Esophagus squamous epithelium (tissue), 4 donors: ENCODE results near the gene MPI.

ENCODE experiments used
- CTCF ChIP-seq, 6 experiments: fragments of 450-650 bp in 4 of 6; fragments of 200-600 bp in 2 of 6; sonication (generic) in 2 of 6; IDR thresholded peaks; one replicate each; pipeline ENCODE4 v1.5.1; 2016 to 2019; ENCODE audit warnings: antibody characterized with exemption in 6 of 6, mild to moderate bottlenecking in 4 of 6, moderate library complexity in 4 of 6
- POLR2A ChIP-seq, 4 donors: fragments of 450-650 bp; IDR thresholded peaks; one replicate each; pipeline ENCODE4 v1.6.1; 2017; ENCODE audit warnings: antibody characterized with exemption in 4 of 4, mild to moderate bottlenecking in 4 of 4, moderate library complexity in 3 of 4

GRCh38 chr15:74868059-74868458 lies 21.8 kb upstream of the MPI start:
- no peak for TF ChIP-seq CTCF (IDR thresholded peaks at IDR 0.05)
- no peak for TF ChIP-seq POLR2A (IDR thresholded peaks at IDR 0.05)
